Renal pelvis (tissue), 4 donors: ENCODE measurements around the gene MERTK. TPM values are rescaled to one million over a fixed set of nuclear protein-coding genes. Genes with fewer than 3 reads are reported as not detected.

ENCODE experiments used
- DNase-seq: peaks from one replicate; pipeline ENCODE4 v3.0.0-alpha.2; 2013
- polyA plus RNA-seq, 3 donors: library from polyadenylated mRNA; unstranded; fragments of 120-200 nt; gene quantifications; one replicate each; pipeline ENCODE4 v1.2.1, GENCODE V29; 2013; ENCODE audit not compliant: insufficient read length in 3 of 3

Gene MERTK
- polyA plus RNA-seq, 3 donors: 18.3 to 24.4 (median 19.9) TPM

DNA sequence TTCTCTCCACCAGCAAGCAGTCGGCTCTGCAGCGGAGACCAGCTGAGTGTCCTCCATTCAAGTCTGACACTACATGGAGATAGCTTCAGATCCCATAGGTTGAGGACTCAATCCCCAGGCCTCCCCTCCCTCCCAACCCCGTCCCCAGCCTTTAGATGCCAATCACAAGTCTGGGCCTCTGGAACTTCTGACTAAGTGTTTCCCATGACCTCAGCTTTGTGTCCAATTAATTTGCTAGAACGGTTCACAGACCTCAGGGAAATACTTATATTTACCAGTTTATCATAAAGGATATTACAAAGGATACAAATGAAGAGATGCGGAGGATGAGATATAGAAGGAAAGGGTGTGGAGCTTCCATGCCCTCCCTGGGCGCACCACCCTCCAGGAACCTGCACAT lies 77.4 kb downstream of the MERTK start:
- no peak for DNase-seq

- no peak for DNase-seq
These were observed 78.8 kb downstream of the MERTK start for GRCh38 chr2:111977240-111977639.

DNA sequence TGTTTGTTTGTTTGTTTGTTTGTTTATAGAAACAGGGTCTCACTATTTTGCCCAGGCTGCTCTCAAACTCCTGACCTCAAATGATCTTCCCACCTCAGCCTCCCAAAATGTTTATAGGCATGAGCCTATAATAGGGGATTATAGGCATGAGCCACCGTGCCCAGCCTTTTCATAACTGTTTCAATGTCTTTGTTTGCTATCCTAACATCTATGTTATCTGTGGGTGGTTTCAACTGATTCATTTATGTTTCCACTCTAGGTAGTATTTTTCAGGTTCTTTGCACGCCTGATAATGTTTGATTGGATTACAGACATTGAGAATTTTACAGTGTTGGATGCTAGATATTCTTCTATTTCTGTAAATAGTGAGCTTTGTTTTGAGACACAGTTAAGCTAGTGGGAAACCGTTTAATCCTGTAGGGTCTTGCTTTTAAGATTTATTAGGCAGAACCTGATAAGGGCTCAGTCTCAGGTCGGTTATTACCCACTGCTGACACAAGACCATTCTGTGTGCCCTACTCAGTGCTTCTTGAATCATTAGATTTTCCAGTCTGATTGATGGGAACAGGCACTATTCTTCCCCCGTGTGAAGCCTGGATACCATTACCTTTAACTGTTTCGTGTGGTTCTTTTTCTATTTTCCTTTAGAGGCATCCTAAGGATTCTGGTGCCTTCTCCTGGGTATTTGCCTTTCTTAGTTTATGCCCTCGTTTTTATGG lies 80.2 kb downstream of the MERTK start:
- no peak for DNase-seq

DNA sequence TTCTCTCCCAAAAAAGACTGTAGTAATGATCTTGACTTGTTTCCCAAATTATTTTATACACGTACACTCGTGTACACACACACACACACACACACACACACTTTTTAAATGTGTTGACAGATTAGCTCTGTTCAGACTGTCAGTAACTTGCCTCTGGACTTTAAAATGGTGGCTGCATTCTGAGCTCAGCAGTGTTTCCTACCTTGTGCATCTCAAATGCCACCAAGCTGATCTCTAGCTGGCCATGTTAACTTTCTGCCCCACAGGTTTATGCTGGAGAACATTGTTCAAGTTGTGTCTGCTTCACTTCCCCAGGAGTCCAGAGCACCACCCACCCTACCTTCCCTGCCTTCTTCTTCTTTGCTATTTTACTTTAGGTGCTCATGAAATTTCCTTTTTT lies 83.3 kb downstream of the MERTK start:
- DNase-seq: no peak

DNA sequence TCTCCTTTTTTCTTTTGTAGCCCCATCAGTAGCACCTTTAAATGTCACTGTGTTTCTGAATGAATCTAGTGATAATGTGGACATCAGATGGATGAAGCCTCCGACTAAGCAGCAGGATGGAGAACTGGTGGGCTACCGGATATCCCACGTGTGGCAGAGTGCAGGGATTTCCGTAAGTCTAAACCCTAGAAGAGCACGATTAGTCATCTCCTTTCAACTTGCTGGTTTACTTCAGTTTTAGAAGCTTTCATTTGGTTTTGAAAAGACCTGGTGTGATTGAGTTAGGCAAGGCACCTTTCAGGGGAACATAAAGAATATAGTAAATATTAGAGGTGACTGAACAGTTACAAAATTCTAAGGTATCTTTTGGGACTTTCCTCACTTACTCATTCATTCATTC lies 84.4 kb downstream of the MERTK start:
- DNase-seq: no peak

DNA sequence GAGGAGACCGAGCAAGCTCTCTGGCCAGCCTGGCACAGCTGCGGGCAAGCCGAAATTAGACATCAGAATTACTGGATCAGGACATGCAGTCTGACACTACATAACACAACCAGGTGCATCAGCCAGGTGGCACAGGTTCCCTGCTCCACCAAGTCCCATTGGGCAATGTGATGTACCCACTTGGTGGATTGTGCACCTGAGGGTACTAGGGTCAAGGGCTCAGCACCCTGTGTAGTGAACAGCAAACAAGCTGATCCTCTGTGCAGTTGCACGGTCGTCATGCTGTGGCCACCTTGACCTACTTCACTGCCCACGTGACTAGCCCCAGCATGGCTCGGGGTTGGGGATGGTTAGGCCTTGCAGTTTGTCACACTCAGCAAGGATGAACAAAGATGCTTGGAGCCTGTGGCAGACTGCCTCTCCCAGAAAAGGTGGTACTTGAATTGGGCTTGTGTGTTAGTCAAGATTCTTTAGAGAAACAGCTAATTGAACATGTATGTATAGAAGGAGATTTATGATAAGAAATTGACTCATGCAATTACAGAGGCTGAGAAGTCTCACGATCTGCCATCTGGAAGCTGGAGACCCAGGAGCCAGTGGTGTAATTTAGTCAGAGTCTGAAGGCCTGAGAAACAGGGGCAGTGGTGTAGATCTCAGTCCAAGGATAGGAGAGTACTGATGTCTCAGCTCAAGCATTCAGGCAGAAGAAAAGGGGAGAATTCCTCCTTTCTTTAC lies 85.2 kb downstream of the MERTK start:
- DNase-seq: no peak

- no peak for DNase-seq
These were observed 85.8 kb downstream of the MERTK start for GRCh38 chr2:111984213-111984604.

DNA sequence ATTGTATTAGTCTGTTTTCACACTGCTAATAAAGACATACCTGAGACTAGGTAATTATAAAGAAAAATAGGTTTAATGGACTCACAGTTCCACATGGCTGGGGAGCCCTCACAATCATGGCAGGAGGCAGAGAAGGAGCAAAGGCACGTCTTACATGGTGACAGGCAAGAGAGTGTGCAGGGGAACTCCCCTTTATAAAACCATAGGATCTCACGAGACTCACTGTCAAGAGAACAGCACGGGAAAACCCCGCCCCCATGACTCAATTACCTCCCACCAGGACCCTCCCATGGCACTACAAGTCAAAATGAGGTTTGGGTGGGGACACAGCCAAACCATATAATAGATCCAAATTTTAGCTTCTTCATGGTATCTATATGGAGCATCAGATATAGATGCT lies 87.1 kb downstream of the MERTK start:
- no peak for DNase-seq

DNA sequence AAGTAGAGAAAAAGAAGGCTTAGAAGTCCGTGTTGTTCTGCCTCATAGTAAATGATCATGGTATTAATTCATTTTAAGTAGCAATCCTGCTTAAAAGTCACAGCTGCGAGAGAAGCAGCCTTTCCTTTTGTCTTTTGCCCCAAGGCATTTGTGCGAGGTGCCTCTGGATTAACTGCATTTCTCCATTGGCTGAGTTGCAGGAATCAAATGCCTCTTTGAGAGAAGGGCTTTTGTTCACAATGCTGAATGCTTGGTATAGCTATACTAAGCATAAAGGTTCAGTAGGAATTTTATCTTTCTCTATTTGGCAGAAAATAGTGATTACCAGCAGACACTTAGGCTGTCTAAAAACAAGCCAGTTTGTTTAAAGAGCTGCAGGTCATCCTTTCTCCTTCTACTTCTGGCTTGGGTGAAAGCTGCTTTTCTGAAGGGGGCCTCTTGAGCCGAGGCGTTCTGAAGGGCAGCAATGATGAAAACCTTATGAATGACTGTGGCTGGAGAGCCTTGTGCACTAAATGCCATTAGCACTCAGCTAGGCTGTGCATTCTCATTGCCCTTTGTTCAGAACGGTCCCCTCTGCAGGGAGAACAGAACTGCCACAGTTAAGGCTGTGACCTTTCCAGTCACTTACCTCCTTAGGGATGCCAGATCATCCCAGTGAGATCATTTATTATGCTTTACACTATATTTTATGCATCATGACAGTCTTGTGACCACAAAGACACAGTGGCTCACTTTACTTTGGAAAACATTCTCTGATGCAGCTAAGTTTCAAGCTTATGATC lies 87.9 kb downstream of the MERTK start:
- DNase-seq: peak; percentile 4

DNA sequence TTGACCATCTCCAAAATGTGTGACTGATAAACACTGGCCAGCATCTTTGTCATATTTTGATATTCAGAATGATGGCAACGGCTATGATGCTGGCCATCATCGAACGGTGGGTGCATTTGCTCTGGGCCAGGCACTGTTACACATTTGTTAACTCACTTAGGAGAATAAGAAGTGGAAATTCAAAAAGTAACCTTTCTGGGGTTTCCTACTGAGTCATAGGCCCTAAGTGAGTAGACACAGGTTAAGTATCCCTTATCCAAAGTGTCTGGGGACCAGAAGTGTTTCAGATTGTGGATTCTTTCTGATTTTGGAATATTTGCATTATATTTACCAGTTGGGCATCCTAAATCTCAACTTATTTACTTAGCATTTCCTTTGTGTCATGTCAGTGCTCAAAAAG lies 92.0 kb downstream of the MERTK start:
- DNase-seq: no peak

GRCh38 chr2:111990856-111991255 lies 92.4 kb downstream of the MERTK start:
- DNase-seq: no peak

- no peak for DNase-seq
These were observed 95.6 kb downstream of the MERTK start for GRCh38 chr2:111994042-111994441.

GRCh38 chr2:111995148-111995547 lies 96.7 kb downstream of the MERTK start:
- DNase-seq: no peak

DNA sequence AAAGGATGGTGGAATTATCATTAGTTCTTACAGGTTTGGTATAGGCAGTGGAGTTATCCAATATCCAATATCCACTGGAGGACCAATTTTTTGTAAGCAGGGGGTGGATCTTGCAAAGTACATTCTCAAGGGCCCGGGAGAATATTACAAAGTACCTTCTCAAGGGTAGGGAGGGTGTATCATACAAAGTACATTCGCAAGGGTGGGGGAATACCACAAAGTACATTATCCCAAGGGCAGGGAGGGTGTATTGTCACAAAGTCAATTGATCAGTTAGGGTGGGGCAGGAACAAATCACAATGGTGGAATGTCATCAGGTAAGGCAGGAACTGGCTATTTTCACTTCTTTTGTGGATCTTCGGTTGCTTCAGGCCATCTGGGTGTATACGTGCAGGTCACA lies 101.4 kb downstream of the MERTK start:
- DNase-seq: no peak

- DNase-seq: no peak
These were observed 102.2 kb downstream of the MERTK start for GRCh38 chr2:112000399-112001135.

- no peak for DNase-seq
These were observed 102.8 kb downstream of the MERTK start for GRCh38 chr2:112001136-112001715.

GRCh38 chr2:112001942-112002341 lies 103.5 kb downstream of the MERTK start:
- no peak for DNase-seq

GRCh38 chr2:112003576-112004252 lies 105.3 kb downstream of the MERTK start:
- no peak for DNase-seq

DNA sequence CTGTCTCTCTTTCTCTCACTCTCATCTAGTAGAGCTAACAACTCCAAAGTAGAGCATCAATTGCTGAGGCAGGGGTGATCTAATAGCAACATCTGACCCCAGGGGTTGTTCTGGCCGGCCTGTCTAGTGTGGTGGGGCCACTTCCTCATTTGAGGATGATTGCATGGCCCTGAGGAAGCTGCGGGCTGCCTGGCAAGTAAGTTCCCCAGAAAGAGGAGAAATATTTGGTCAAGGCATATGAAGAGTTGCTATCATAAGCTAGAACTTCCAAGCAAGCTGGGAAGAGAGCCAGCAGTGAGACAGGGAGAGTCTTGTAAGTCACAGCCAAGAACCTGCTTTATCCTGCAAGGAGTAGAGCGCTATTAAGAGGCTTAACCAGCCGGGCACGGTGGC lies 105.8 kb downstream of the MERTK start:
- DNase-seq: no peak

GRCh38 chr2:112005406-112006075 lies 107.1 kb downstream of the MERTK start:
- DNase-seq: no peak

GRCh38 chr2:112006076-112006410 lies 107.6 kb downstream of the MERTK start:
- no peak for DNase-seq
